Measurements from ENCODE around the gene MCTP1.
A peak's percentile ranks its signal among the peaks of the same experiment; 100 is the strongest.
"Not testable (repeated sequence)": the region's sequence is repeated elsewhere in the genome, so short reads cannot be mapped to it uniquely, and the experiment has no call there.

Gene MCTP1

GRCh38 chr5:95159603-95160002 is 125.3 kb downstream of the MCTP1 start:
- Histone ChIP-seq H3K9me3 (ENCODE audit: low read depth, low read length) (no peaks in the 10 kb centered on the region), H3K27ac (no peak overlapping the region), H3K36me3 (ENCODE audit: insufficient read depth, low read length) (no peaks in the 10 kb centered on the region), H3K4me3 (no peak overlapping the region), H3K9ac (ENCODE audit: insufficient read length) (no peak overlapping the region)
- DNase-seq (ENCODE audit: low read depth, low spot score): no peak
- no peak for TF ChIP-seq EZH2 (IDR thresholded peaks at IDR 0.05)
- no peak for TF ChIP-seq POLR2AphosphoS5 (IDR thresholded peaks at IDR 0.05; ENCODE audit: borderline replicate concordance, low read depth, low read length)
- no peak for TF ChIP-seq FOXP2 (optimal IDR thresholded peaks at IDR 0.05; ENCODE audit: control extremely low read depth, extremely low read length, insufficient read depth)

GRCh38 chr5:95155888-95156287 is 129.0 kb downstream of the MCTP1 start:
- Histone ChIP-seq H3K9ac (ENCODE audit: insufficient read length) (no peak overlapping the region), H3K27ac (no peak overlapping the region), H3K4me3 (no peak overlapping the region), H3K36me3 (ENCODE audit: insufficient read depth, low read length) (no peaks in the 10 kb centered on the region), H3K9me3 (ENCODE audit: low read depth, low read length) (no peaks in the 10 kb centered on the region)
- TF ChIP-seq POLR2AphosphoS5 (IDR thresholded peaks at IDR 0.05; ENCODE audit: borderline replicate concordance, low read depth, low read length): no peak
- no peak for TF ChIP-seq EZH2 (IDR thresholded peaks at IDR 0.05)
- TF ChIP-seq FOXP2 (optimal IDR thresholded peaks at IDR 0.05; ENCODE audit: control extremely low read depth, extremely low read length, insufficient read depth): no peak
- no peak for DNase-seq (ENCODE audit: low read depth, low spot score)

GRCh38 chr5:95153511-95153910 is 131.4 kb downstream of the MCTP1 start:
- Histone ChIP-seq H3K4me3 (no peak overlapping the region), H3K9ac (ENCODE audit: insufficient read length) (no peak overlapping the region), H3K36me3 (ENCODE audit: insufficient read depth, low read length) (no peaks in the 10 kb centered on the region), H3K9me3 (ENCODE audit: low read depth, low read length) (no peaks in the 10 kb centered on the region), H3K27ac (peak overlapping the region; percentile 29; the same call in 1 of the 2 replicates)
- TF ChIP-seq EZH2 (IDR thresholded peaks at IDR 0.05) (no peak), POLR2AphosphoS5 (IDR thresholded peaks at IDR 0.05; ENCODE audit: borderline replicate concordance, low read depth, low read length) (no peak), FOXP2 (optimal IDR thresholded peaks at IDR 0.05; ENCODE audit: control extremely low read depth, extremely low read length, insufficient read depth) (no peak)
- DNase-seq (ENCODE audit: low read depth, low spot score): no peak

- Histone ChIP-seq H3K4me3 (no peak overlapping the region), H3K9me3 (ENCODE audit: low read depth, low read length) (no peaks in the 10 kb centered on the region), H3K9ac (ENCODE audit: insufficient read length) (no peak overlapping the region), H3K27ac (no peak overlapping the region), H3K36me3 (ENCODE audit: insufficient read depth, low read length) (no peaks in the 10 kb centered on the region)
- TF ChIP-seq FOXP2 (optimal IDR thresholded peaks at IDR 0.05; ENCODE audit: control extremely low read depth, extremely low read length, insufficient read depth) (no peak), POLR2AphosphoS5 (IDR thresholded peaks at IDR 0.05; ENCODE audit: borderline replicate concordance, low read depth, low read length) (no peak), EZH2 (IDR thresholded peaks at IDR 0.05) (no peak)
- DNase-seq (ENCODE audit: low read depth, low spot score): no peak
Measured at GRCh38 chr5:95152535-95152934, 132.4 kb downstream of the MCTP1 start.

- DNase-seq (ENCODE audit: low read depth, low spot score): no peak
- no peak for TF ChIP-seq POLR2AphosphoS5 (IDR thresholded peaks at IDR 0.05; ENCODE audit: borderline replicate concordance, low read depth, low read length)
- TF ChIP-seq EZH2 (IDR thresholded peaks at IDR 0.05): no peak
- no peak for TF ChIP-seq FOXP2 (optimal IDR thresholded peaks at IDR 0.05; ENCODE audit: control extremely low read depth, extremely low read length, insufficient read depth)
- H3K27ac ChIP-seq: no peak overlapping the region
- H3K4me3 ChIP-seq: no peak overlapping the region
- no peak overlapping the region for H3K9ac ChIP-seq (ENCODE audit: insufficient read length)
- no peaks in the 10 kb centered on the region for H3K9me3 ChIP-seq (ENCODE audit: low read depth, low read length)
- no peaks in the 10 kb centered on the region for H3K36me3 ChIP-seq (ENCODE audit: insufficient read depth, low read length)
Measured at GRCh38 chr5:95152131-95152530, 132.8 kb downstream of the MCTP1 start.

- Histone ChIP-seq H3K9me3 (ENCODE audit: low read depth, low read length) (no peaks in the 10 kb centered on the region), H3K4me3 (no peak overlapping the region), H3K27ac (no peak overlapping the region), H3K36me3 (ENCODE audit: insufficient read depth, low read length) (no peaks in the 10 kb centered on the region), H3K9ac (ENCODE audit: insufficient read length) (no peak overlapping the region)
- no peak for DNase-seq (ENCODE audit: low read depth, low spot score)
- no peak for TF ChIP-seq POLR2AphosphoS5 (IDR thresholded peaks at IDR 0.05; ENCODE audit: borderline replicate concordance, low read depth, low read length)
- TF ChIP-seq FOXP2 (optimal IDR thresholded peaks at IDR 0.05; ENCODE audit: control extremely low read depth, extremely low read length, insufficient read depth): no peak
- no peak for TF ChIP-seq EZH2 (IDR thresholded peaks at IDR 0.05)
Measured at GRCh38 chr5:95151694-95152093, 133.2 kb downstream of the MCTP1 start.

- no peak overlapping the region for H3K4me3 ChIP-seq
- H3K27ac ChIP-seq: no peak overlapping the region
- no peak for TF ChIP-seq FOXP2 (optimal IDR thresholded peaks at IDR 0.05; ENCODE audit: control extremely low read depth, extremely low read length, insufficient read depth)
- TF ChIP-seq POLR2AphosphoS5 (IDR thresholded peaks at IDR 0.05; ENCODE audit: borderline replicate concordance, low read depth, low read length): no peak
- TF ChIP-seq EZH2 (IDR thresholded peaks at IDR 0.05): no peak
- DNase-seq (ENCODE audit: low read depth, low spot score): no peak
- H3K9ac ChIP-seq (ENCODE audit: insufficient read length): no peak overlapping the region
- no peaks in the 10 kb centered on the region for H3K36me3 ChIP-seq (ENCODE audit: insufficient read depth, low read length)
- no peaks in the 10 kb centered on the region for H3K9me3 ChIP-seq (ENCODE audit: low read depth, low read length)
Measured at GRCh38 chr5:95149387-95149786, 135.5 kb downstream of the MCTP1 start.

- no peak for DNase-seq (ENCODE audit: low read depth, low spot score)
Measured at GRCh38 chr5:95148453-95148852, 136.4 kb downstream of the MCTP1 start.

GRCh38 chr5:95143858-95144257 is 141.0 kb downstream of the MCTP1 start:
- H3K9me3 ChIP-seq (ENCODE audit: low read depth, low read length); H3K4me3 ChIP-seq; H3K9ac ChIP-seq (ENCODE audit: insufficient read length); H3K36me3 ChIP-seq (ENCODE audit: insufficient read depth, low read length); DNase-seq (ENCODE audit: low read depth, low spot score); H3K27ac ChIP-seq: not testable (repeated sequence)

More at GRCh38 chr5:95148453-95148852, 136.4 kb downstream of the MCTP1 start:
- Histone ChIP-seq H3K4me3 (no peak overlapping the region), H3K9ac (ENCODE audit: insufficient read length) (no peak overlapping the region), H3K9me3 (ENCODE audit: low read depth, low read length) (no peaks in the 10 kb centered on the region), H3K27ac (no peak overlapping the region), H3K36me3 (ENCODE audit: insufficient read depth, low read length) (no peaks in the 10 kb centered on the region)
- TF ChIP-seq POLR2AphosphoS5 (IDR thresholded peaks at IDR 0.05; ENCODE audit: borderline replicate concordance, low read depth, low read length): no peak
- TF ChIP-seq EZH2 (IDR thresholded peaks at IDR 0.05): no peak
- TF ChIP-seq FOXP2 (optimal IDR thresholded peaks at IDR 0.05; ENCODE audit: control extremely low read depth, extremely low read length, insufficient read depth): no peak
